Activated effector memory CD4-positive, alpha-beta T cell treated with Interleukin-2 at 50 U/mL for 16 hours (primary cell): Measurements from ENCODE around the gene FRMPD4.

ENCODE experiments used
- DNase-seq: peaks from one replicate; pipeline ENCODE4 v3.0.0-alpha.2; 2020

The FRMPD4 gene

DNA sequence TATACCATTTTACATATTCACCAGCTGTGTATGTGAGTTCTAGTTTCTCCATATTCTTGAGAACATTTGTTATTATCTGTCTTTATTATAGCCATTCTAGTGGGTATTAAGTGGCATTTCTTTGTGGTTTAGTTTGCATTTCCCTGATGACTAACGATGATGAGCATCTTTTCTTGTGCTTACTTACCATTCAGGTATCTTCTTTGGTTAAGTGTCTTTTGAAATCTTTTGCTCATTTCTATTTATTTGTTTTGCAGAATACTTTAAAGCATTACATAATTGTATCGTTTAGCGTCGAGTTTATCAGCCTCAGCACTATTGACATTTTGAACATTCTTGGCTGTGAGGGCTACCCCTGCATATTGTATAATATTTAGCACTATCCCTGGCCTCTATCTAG lies 85.4 kb downstream of the FRMPD4 start:
- DNase-seq = no peak

DNA sequence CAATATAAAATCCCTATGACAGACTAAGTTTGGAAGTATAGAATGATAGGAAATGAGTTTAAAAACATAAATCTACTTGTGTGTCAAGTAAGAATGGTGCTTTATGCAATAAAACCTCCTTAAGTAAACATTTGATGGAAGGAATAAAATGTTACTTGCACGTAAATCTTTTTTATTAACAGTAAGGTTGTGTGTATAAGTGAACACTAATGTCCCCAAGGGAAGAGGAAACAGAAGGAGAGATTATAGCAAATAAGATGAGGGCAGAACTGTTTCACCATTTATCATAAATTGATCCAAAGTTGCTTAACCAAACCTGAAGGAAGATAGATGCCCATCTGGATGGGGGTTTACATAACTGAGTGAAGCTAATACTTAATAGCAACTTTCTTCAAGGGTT lies 86.8 kb downstream of the FRMPD4 start:
- no peak for DNase-seq

GRCh38 chrX:12227412-12228041 lies 89.3 kb downstream of the FRMPD4 start:
- no peak for DNase-seq

GRCh38 chrX:12228862-12229261 lies 90.6 kb downstream of the FRMPD4 start:
- no peak for DNase-seq

GRCh38 chrX:12229986-12230385 lies 91.7 kb downstream of the FRMPD4 start:
- no peak for DNase-seq

DNA sequence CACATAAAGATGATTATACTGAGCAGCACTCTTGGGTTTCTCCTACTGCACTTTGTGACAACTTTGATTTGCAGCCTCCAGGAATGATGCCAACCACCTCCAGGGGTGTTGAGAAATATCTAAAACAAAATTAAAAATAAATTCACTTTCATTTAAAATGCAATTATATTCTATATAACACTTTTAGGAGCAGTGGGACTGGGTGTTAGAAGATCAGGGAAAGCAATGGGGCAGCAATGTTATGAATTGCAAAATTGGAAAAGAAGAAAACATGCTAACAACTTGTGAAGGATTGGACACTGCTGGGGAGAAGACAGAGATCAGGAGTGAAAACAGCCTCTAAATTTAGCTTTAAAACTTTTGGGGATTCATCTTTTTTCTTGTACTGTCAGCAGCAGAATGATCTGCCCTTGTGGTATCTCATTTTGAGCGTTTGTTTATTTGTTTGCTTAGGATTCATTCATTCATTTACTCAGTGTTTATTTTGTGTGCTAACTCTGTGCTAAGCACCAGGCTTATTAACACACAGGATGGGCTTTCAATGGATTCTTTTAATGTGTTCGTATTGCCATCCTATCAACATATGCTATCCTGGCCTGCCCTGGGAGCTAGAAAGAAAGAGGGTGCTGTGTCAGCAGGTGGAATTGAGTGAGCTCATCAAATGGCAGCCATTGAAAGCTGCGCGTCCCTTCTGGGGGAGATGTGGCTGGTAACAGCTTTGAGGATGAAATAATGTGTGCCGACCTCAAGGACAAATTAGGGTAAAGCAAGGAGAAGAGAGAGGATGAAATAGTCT lies 96.5 kb downstream of the FRMPD4 start:
- DNase-seq = no peak

- no peak for DNase-seq
Measured at GRCh38 chrX:12236156-12236555, 97.9 kb downstream of the FRMPD4 start.

DNA sequence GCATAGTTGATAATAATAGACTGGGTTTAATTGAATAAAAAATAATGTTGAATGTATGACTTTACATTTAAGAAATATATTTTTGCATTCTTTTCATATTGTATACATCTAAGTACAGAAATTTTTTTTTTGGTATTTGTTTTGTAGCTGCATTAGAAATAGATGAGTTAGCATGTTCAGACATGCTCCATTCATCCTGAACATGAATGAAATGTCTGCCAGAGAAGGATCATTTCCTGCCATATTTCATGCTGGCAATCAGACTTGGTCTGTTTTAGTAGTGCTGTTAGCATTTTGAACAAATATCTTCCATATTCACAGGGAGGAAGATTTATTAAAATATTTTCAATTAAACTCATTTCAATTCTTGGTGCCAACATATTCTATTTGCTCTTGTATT lies 98.9 kb downstream of the FRMPD4 start:
- no peak for DNase-seq

- no peak for DNase-seq
Measured at GRCh38 chrX:12237771-12238170, 99.5 kb downstream of the FRMPD4 start.

GRCh38 chrX:12239356-12240082 lies 101.2 kb downstream of the FRMPD4 start:
- no peak for DNase-seq

GRCh38 chrX:12240491-12240890 lies 102.2 kb downstream of the FRMPD4 start:
- DNase-seq = no peak

DNA sequence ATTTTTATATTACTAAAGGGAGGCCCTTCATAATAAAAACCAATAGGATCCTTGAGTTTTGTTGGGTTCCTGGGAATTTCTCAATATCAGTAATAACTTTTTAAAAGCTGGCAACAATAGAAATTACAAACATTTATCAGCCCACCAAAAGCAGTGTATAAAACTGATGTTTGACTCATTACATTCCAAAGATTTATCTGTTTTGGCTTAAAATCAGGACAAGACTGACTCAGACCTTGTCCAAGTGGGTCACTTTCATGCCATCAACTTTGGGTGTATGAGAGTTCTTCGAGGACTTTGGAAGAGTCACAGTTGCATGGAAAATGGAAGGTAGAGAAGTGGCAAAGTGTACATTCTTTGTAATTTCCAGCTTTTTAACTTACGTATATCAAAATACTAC lies 102.8 kb downstream of the FRMPD4 start:
- DNase-seq = no peak

DNA sequence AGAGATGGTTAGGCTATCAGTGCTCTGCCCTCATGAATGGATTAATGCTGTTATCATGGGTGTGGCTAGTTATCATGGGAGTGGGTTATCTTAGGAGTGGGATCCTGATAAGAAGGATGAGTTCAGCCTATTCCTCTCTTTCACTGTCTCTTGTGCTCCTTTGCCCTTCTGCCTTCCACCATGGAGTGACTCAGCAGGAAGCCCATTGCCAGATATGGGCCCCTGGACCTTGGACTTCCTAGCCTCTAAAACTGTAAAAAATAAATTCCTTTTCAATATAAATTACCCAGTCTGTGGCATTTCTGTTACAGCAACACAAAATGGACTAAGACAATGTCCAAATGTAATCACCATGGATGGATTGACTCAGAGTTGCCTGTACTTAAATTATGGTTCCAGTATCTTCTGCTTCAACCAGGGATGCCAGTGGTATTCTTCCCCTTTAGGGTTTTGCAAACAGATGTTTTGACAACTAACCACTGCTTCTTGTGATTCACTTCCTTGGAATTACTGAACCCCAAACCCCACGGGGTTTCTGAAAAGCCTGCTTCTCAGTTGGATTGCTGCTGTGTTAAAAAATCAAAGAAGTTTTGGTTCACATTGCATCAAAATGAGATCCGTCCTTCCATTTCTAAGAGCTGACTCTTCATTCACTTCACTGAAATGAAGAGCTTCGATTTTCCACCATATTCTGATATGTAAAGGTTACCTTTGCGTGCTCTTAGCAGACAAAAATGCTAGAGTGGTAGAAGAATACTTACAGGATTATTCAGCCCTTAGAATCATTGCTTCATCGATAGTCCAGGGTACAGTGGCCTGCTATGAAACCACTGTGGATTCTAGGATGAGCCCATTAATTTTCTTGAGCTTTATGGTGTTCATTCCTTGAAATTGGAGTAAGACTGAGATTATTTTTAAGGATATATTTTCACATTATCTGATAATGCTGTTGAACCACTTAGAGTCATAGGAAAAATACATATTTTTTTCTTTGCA lies 107.7 kb downstream of the FRMPD4 start:
- DNase-seq = no peak

DNA sequence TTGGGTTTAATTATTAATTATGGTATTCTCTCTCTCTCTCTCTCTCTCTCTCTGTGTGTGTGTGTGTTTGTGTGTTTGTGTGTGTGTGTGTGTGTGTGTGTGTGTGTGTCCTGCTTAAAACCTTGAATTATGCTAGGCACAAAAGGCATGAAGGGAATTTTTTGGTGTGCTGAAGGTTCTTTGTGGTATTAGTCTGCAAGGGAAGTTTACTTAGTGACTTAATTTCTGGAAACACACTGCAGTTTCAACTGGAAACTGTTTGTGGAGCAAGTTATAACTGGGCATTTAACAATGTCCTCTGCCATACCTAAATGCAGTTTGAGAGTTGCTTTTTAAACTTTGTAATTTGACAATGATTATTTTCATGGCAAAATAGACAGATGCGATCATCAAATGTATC lies 111.7 kb downstream of the FRMPD4 start:
- DNase-seq = no peak

GRCh38 chrX:12263211-12263610 lies 124.9 kb downstream of the FRMPD4 start:
- no peak for DNase-seq

DNA sequence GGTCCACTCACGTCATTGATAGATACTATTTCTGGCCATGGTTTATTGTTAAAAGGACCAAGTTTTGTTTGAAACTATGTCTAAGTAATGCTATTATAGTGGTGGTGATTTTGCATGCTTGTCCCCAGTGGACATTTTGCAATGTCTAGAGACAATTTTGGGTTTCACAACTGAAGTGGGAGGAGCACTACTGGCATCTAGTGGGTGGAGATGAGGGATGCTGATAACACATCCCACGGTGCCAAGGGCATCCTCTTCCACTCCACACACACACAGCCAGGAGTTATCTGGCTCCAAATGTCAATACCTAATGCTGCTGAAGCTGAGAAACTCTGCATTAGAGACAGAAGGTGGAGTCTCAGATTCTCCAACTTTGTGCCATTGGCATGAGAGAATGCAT lies 131.2 kb downstream of the FRMPD4 start:
- DNase-seq = no peak

GRCh38 chrX:12278151-12278550 lies 139.9 kb downstream of the FRMPD4 start:
- no peak for DNase-seq

DNA sequence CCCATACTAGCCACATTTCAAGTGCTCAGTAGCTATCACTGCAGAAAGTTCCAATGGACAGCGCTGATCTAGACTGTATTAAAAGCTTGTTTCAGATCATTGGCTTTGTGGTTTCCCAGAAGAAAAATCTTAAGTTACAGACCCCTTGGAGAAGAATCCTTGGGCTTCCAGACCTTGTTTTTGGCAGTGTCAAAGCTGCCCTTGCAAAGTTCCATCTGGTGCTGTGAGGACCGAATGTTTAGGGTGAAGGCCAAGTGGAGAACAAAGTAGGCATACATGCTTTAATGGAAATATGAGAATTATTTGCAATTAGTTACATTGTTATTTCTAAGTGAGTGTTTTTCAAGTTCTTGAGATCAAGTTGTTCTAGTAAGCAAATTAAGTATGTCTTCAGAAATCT lies 144.7 kb downstream of the FRMPD4 start:
- DNase-seq = no peak

GRCh38 chrX:12292996-12293765 lies 154.9 kb downstream of the FRMPD4 start:
- DNase-seq = no peak

- DNase-seq = no peak
Measured at GRCh38 chrX:12297353-12297752, 159.1 kb downstream of the FRMPD4 start.

- DNase-seq = no peak
Measured at GRCh38 chrX:12301288-12301687, 163.0 kb downstream of the FRMPD4 start.

DNA sequence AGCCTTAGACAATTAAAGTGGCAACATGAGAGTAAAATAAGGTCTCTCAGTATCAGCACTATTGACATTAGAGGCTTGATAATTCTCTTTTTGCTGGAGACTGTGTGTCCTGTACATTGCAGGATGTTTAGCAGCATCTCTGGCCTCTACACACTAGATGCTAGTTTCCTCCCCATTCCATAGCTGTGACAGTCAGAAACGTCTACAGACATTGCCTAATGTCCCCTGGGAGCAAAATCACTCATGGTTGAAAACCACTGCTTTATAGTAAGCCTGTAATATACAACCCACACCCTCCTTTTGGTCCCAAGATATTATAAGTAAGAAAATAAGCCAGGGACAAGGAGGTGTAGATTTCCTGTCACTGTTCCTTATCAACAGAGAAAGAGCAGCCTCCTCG lies 166.0 kb downstream of the FRMPD4 start:
- no peak for DNase-seq
